IMR-90 (cell line): ENCODE results near the gene GOLPH3L. TPM values are rescaled to one million over a fixed set of nuclear protein-coding genes. Genes with fewer than 3 reads are reported as not detected.

Experiments
- ATAC-seq: fragments of 200-7000 bp; cut with Tn5 transposase; 2 replicates; pipeline ENCODE4 v1.9.1; 2020; ENCODE audit warnings: low read depth, mild to moderate bottlenecking, moderate library complexity
- BruUV-seq: library from RNA; stranded (reverse); fragments of 400-500 nt; replicated peaks from 2 replicates; lab custom pipeline; 2021; lab: Mats Ljungman, UMichigan
- CTCF ChIA-PET: fragments of 300-600 bp; formaldehyde crosslinking; extraction: SDS; loops from one replicate; lab custom pipeline; 2021; ENCODE audit warnings: antibody characterized with exemption; lab: Yijun Ruan, JAX
- POLR2A ChIA-PET: fragments of 300-600 bp; sonication (Branson Sonifier 250); formaldehyde crosslinking; loops from one replicate; lab custom pipeline; 2022; ENCODE audit warnings: antibody characterized with exemption; ENCODE audit not compliant: unreplicated experiment; lab: Charles Lee
- DNase-seq: peaks from one replicate; pipeline ENCODE4 v3.0.0; 2013
- H2AFZ ChIP-seq: replicated peaks from 2 replicates; pipeline ENCODE3; 2013; ENCODE audit warnings: low read length, mild to moderate bottlenecking; ENCODE audit not compliant: poor library complexity
- H2AK5ac ChIP-seq: 2 replicates; pipeline ENCODE4 v1.6.1; 2013; ENCODE audit warnings: low read depth, low read length, inconsistent platforms
- H2AK9ac ChIP-seq: replicated peaks from 2 replicates; pipeline ENCODE3; 2013; ENCODE audit warnings: mild to moderate bottlenecking, low read depth, low read length, moderate library complexity; ENCODE audit not compliant: poor library complexity
- H2BK120ac ChIP-seq: 2 replicates; pipeline ENCODE4 v1.6.1; 2013; ENCODE audit warnings: low read depth, low read length, inconsistent platforms
- H2BK15ac ChIP-seq: 3 replicates; pipeline ENCODE4 v1.6.1; 2013; ENCODE audit warnings: low read depth, low read length, inconsistent platforms
- H2BK20ac ChIP-seq: 2 replicates; pipeline ENCODE4 v1.6.1; 2013; ENCODE audit warnings: low read depth, mild to moderate bottlenecking, inconsistent platforms, low read length, moderate library complexity
- H2BK5ac ChIP-seq: 2 replicates; pipeline ENCODE4 v1.6.1; 2013; ENCODE audit warnings: mild to moderate bottlenecking, low read depth, low read length, inconsistent platforms; ENCODE audit not compliant: poor library complexity, severe bottlenecking
- H3K14ac ChIP-seq: replicated peaks from 2 replicates; pipeline ENCODE4 v1.6.1; 2013; ENCODE audit warnings: low read depth, low read length, inconsistent platforms
- H3K18ac ChIP-seq: 2 replicates; pipeline ENCODE4 v1.6.1; 2013; ENCODE audit warnings: low read depth, low read length, control low read depth
- H3K23ac ChIP-seq: 2 replicates; pipeline ENCODE4 v1.6.1; 2013; ENCODE audit warnings: low read depth, low read length, inconsistent platforms
- H3K27ac ChIP-seq: 2 replicates; pipeline ENCODE4 v1.5.1; 2013; ENCODE audit warnings: mild to moderate bottlenecking, control low read depth, low read length; ENCODE audit not compliant: insufficient read depth
- H3K27me3 ChIP-seq: 2 replicates; pipeline ENCODE4 v1.6.1; 2013; ENCODE audit warnings: low read length; ENCODE audit not compliant: control insufficient read depth, insufficient read depth
- H3K36me3 ChIP-seq: 2 replicates; pipeline ENCODE4 v1.6.1; 2013; ENCODE audit warnings: low read length, mixed read lengths; ENCODE audit not compliant: control insufficient read depth, insufficient read depth
- H3K4ac ChIP-seq: 2 replicates; pipeline ENCODE4 v1.6.1; 2013; ENCODE audit warnings: low read depth, low read length, inconsistent platforms
- H3K4me1 ChIP-seq: 2 replicates; pipeline ENCODE4 v1.6.1; 2013; ENCODE audit warnings: low read length, mixed read lengths; ENCODE audit not compliant: control insufficient read depth, insufficient read depth
- H3K4me2 ChIP-seq: 2 replicates; pipeline ENCODE4 v1.6.1; 2013; ENCODE audit warnings: low read depth, mild to moderate bottlenecking, control low read depth, low read length, moderate library complexity
- H3K4me3 ChIP-seq: 2 replicates; pipeline ENCODE4 v1.5.1; 2013; ENCODE audit warnings: low read depth, mild to moderate bottlenecking, control low read depth, low read length, moderate library complexity; ENCODE audit not compliant: insufficient read depth
- H3K56ac ChIP-seq: 2 replicates; pipeline ENCODE4 v1.6.1; 2013; ENCODE audit warnings: low read length, inconsistent platforms; ENCODE audit not compliant: insufficient read depth; ENCODE audit errors: extremely low read depth
- H3K79me1 ChIP-seq, 2 experiments: 2 replicates each; pipeline ENCODE4 v1.6.1; 2013; ENCODE audit warnings: low read length in 2 of 2, inconsistent platforms in 1 of 2, low read depth in 1 of 2
- H3K9ac ChIP-seq: 2 replicates; pipeline ENCODE4 v1.6.1; 2013; ENCODE audit warnings: low read depth, low read length, control low read depth
- H3K9me1 ChIP-seq: 2 replicates; pipeline ENCODE4 v1.6.1; 2013; ENCODE audit warnings: low read length, inconsistent platforms; ENCODE audit not compliant: insufficient read depth
- H3K9me3 ChIP-seq: 2 replicates; pipeline ENCODE4 v1.6.1; 2013; ENCODE audit warnings: low read length; ENCODE audit not compliant: control insufficient read depth, insufficient read depth
- H4K20me1 ChIP-seq: 2 replicates; pipeline ENCODE4 v1.6.1; 2013; ENCODE audit warnings: low read length, inconsistent platforms; ENCODE audit not compliant: insufficient read depth
- H4K5ac ChIP-seq: 2 replicates; pipeline ENCODE4 v1.6.1; 2013; ENCODE audit warnings: mild to moderate bottlenecking, low read depth, low read length, control low read depth
- H4K8ac ChIP-seq, 2 experiments: 2 replicates each; pipeline ENCODE4 v1.6.1; 2013; ENCODE audit warnings: low read depth in 2 of 2, low read length in 2 of 2, control low read depth in 1 of 2, inconsistent platforms in 1 of 2
- H4K91ac ChIP-seq: 2 replicates; pipeline ENCODE4 v1.6.1; 2013; ENCODE audit warnings: low read depth, low read length, inconsistent platforms; ENCODE audit not compliant: insufficient read depth
- BHLHE40 ChIP-seq: fragments of 150-350 bp; IDR thresholded peaks from 2 replicates; pipeline ENCODE4 v1.6.1; 2016; ENCODE audit warnings: mild to moderate bottlenecking, low read depth, low read length
- CEBPB ChIP-seq: IDR thresholded peaks from 2 replicates; pipeline ENCODE4 v1.6.1; 2012; ENCODE audit warnings: low read depth, low read length, improper control_type of control experiment
- MAFK ChIP-seq: IDR thresholded peaks from 2 replicates; pipeline ENCODE4 v1.6.1; 2012; ENCODE audit warnings: low read depth, low read length, improper control_type of control experiment
- POLR2A ChIP-seq: IDR thresholded peaks from 2 replicates; pipeline ENCODE4 v1.6.1; 2012; ENCODE audit warnings: mild to moderate bottlenecking, low read depth, low read length
- RCOR1 ChIP-seq: IDR thresholded peaks from 2 replicates; pipeline ENCODE4 v1.6.1; 2012; ENCODE audit warnings: mild to moderate bottlenecking, low read length, improper control_type of control experiment; ENCODE audit not compliant: insufficient replicate concordance
- RFX5 ChIP-seq: IDR thresholded peaks from 2 replicates; pipeline ENCODE4 v1.8.0; 2012; ENCODE audit warnings: low read depth, mild to moderate bottlenecking, low read length, moderate library complexity
- WGBS, 2 experiments: methylation state at CpG; one replicate each; pipeline versions ENCODE4 v1.1.5 to v1.1.7; 2013; ENCODE audit warnings: missing lambda C conversion rate in 2 of 2; ENCODE audit not compliant: insufficient read length in 1 of 2; ENCODE audit errors: extremely low coverage in 2 of 2; 5-methylcytosine and 5-hydroxymethylcytosine counted together
- dilution Hi-C: fragments of 300-500 bp; cut with HindIII; formaldehyde crosslinking; loops from one replicate; pipeline ENCODE4 v1.14.3; 2018; ENCODE audit warnings: low sequenced_read_pairs; ENCODE audit not compliant: unreplicated experiment
- in situ Hi-C: fragments of 300-500 bp; cut with MboI; formaldehyde crosslinking; loops from 3 replicates; pipeline ENCODE4 v1.14.3; 2019; ENCODE audit warnings: low sequenced_read_pairs, inconsistent platforms, mixed read lengths
- intact Hi-C: fragments of 100-400 bp; cut with micrococcal nuclease; formaldehyde crosslinking; loops from 2 replicates; pipeline ENCODE4 v1.10.0; 2022
- polyA plus RNA-seq, 3 experiments: library from polyadenylated mRNA; depleted of rRNA; stranded (reverse); fragments of >200 nt; gene quantifications; 2 replicates each; pipeline ENCODE4 v1.2.3, GENCODE V29; 2012; ENCODE audit warnings: low replicate concordance in 1 of 3
- total RNA-seq: library from RNA; depleted of rRNA; stranded (reverse); fragments of >200 nt; gene quantifications from 2 replicates; pipeline ENCODE4 v1.2.3, GENCODE V29; 2012

Gene GOLPH3L
- total and polyA plus RNA-seq, 2 of the 4 experiments (the other 2 are of a cell fraction) = 9.5 to 11.0 TPM

DNA sequence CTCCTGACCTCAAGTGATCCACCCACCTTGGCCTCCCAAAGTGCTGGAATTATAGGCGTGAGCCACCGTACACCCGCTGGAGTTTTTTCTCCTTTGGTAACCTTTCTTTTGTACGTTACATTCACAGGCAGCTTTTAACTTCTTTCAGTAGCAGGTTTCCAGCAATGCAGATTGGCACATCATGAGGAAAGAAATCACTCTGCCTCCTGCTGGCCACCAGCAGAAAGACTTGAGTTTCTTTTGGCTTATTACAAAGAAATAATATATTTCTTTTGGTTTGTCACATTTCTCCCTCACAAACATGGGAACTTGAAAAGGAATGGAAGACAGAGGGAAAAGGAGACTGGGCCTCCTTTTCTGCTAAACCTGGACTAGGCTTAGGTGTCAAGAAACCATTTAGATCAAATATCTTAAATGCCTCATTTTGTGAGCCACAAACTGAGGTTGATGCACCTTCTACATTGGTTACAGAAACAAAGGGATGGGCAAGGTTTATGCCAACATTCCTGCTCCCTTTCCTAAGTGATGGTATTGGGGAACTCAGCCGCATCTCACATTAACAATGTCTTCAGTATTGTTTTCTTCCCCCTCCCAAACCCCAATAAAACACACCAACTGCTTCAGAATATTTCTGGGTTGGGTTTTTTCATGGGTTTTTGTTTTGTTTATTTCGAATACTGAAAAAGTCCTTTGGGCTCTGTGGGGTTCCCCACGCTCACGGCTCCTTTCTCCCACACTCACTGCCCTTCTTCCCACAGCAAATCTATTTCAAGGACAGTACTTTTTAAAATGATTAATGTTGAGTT, 75.3 kb downstream of the GOLPH3L start (continued):
- no peak for TF ChIP-seq RCOR1
- no peak for TF ChIP-seq MAFK
- peak; percentile 74 for TF ChIP-seq CEBPB

DNA sequence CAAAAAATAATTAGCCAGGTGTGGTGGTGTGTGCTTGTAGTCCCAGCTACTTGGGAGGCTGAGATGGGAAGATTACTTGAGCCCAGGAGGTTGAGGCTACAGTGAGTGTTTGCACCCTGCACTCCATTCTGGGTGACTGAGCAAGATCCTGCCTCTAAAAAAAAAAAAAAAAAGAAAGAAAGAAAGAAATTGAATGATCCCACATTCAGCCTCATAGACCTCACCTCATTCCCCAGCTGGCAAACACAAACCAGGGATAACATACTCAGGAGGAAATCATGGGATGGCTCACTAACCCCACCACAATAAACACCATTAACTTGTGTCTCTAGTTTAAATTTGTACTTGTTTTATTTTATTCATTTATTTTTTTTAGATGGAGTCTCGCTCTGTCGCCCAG, 76.0 kb downstream of the GOLPH3L start:
- H3K56ac ChIP-seq = no peak overlapping the region; the same call in 1 of the 2 replicates
- no peak overlapping the region for H3K27ac ChIP-seq
- ChIA-PET POLR2A (no interaction called here), CTCF (interaction anchor here (0.7 to 1.8 kb wide), 4 partner anchors 43 to 348 kb away, joined by 4 to 8 read pairs (median 6); partner anchors contain the start of gene MCL1)
- no peak overlapping the region for H4K5ac ChIP-seq
- H3K9me1 ChIP-seq = no peaks in the 10 kb centered on the region
- H3K14ac ChIP-seq = peak overlapping the region; percentile 59; the same call in 1 of the 2 replicates
- H2BK15ac ChIP-seq = peak overlapping the region; percentile 57; the same call in 1 of the 3 replicates
- H4K91ac ChIP-seq = no peak overlapping the region
- H3K23ac ChIP-seq = no peak overlapping the region; the same call in 1 of the 2 replicates
- H3K9me3 ChIP-seq = no peaks in the 10 kb centered on the region
- H2AK5ac ChIP-seq = peak overlapping the region; percentile 44; the same call in 1 of the 2 replicates
- intact Hi-C loops (loop anchor here (1.0 to 2.0 kb wide), 4 partner anchors 44 to 192 kb away; partner anchors contain the start of gene TARS2), dilution Hi-C loops (no loop called here), in situ Hi-C loops (no loop called here)
- no peak overlapping the region for H2BK120ac ChIP-seq
- H4K8ac ChIP-seq = peak overlapping the region in 1 of 2 experiments; percentile 29; a peak in 1 of 4 replicates
- no peaks in the 10 kb centered on the region for H3K27me3 ChIP-seq
- H2BK20ac ChIP-seq = no peak overlapping the region
- WGBS, 2 experiments = no CpG with 5 or more reads among the region's 2 CpGs
- no peak overlapping the region for H2AK9ac ChIP-seq
- no peak overlapping the region for H3K9ac ChIP-seq
- ATAC-seq = no peak
- H3K4me2 ChIP-seq = no peak overlapping the region
- H3K18ac ChIP-seq = no peak overlapping the region
- H3K79me1 ChIP-seq = peaks cover 13 to 34% of the 10 kb centered on the region in 2 experiments
- H3K4me3 ChIP-seq = no peak overlapping the region
- H2AFZ ChIP-seq = no peak overlapping the region
- peaks cover 23% of the 10 kb centered on the region for H3K36me3 ChIP-seq
- no peak for DNase-seq
- peak overlapping the region; percentile 40 for H3K4ac ChIP-seq
- H2BK5ac ChIP-seq = peak overlapping the region; percentile 15
- peaks cover 10% of the 10 kb centered on the region for H3K4me1 ChIP-seq
- no TSS peak for BruUV-seq
- no peak for TF ChIP-seq BHLHE40
- TF ChIP-seq RFX5 = no peak
- no peak for TF ChIP-seq POLR2A
- TF ChIP-seq MAFK = no peak
- H4K20me1 ChIP-seq = no peaks in the 10 kb centered on the region
